ENCODE results near the gene RINL. TPM values are rescaled to one million over a fixed set of nuclear protein-coding genes. Genes with fewer than 3 reads are reported as not detected.
A peak's percentile ranks its signal among the peaks of the same experiment; 100 is the strongest.

Gene RINL
- total RNA-seq, 1 experiment from 2014 or later = 14.5 TPM

DNA sequence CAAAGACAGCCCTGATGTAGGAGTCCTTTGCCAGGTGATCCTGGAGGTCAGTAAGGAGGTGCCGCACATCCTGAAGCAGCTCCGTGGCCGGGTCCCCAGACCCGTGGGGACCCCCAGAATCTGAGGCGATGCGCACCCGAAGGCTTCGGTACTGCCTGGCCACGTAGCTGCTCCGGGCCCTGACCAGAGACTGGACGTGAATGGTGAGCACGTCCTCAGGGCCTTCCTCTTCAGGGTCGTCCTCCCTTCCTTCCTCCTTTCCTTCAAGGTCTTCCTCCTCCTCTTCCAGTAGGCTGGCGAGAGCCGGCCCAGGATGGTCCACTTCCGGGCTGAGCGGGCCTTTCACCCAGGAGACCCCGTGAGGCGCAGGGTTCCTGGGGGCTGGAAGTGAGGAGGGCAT lies 7.5 kb downstream of the RINL start:
- DNase-seq (ENCODE audit: low spot score) (no peak), ATAC-seq (no peak)
- ChIA-PET CTCF (interaction anchor here (0.6 to 2.9 kb wide), 10 partner anchors 17 to 467 kb away, joined by 3 to 17 read pairs (median 4); partner anchors contain the start of genes FAM98C, FBXO17, MRPS12 and NFKBIB), POLR2A (no interaction called here)
- peaks cover 7% of the 10 kb centered on the region for H3K4me1 Mint-ChIP-seq
- no peaks in the 10 kb centered on the region for H3K9me3 Mint-ChIP-seq
- H3K36me3 Mint-ChIP-seq = no peaks in the 10 kb centered on the region
- H3K4me3 Mint-ChIP-seq = peak overlapping the region; percentile 79
- H3K27ac Mint-ChIP-seq = no peak overlapping the region
- peaks cover 21% of the 10 kb centered on the region for H3K27me3 Mint-ChIP-seq (ENCODE audit: low read depth)
- TF ChIP-seq ZNF263 (CRISPR knock-in tag; IDR thresholded peaks at IDR 0.05; ENCODE audit: low read depth) (peak; percentile 66; the same call in 1 of the 2 replicates), ZNF138 (CRISPR knock-in tag; conservative IDR thresholded peaks at IDR 0.05) (no peak)

DNA sequence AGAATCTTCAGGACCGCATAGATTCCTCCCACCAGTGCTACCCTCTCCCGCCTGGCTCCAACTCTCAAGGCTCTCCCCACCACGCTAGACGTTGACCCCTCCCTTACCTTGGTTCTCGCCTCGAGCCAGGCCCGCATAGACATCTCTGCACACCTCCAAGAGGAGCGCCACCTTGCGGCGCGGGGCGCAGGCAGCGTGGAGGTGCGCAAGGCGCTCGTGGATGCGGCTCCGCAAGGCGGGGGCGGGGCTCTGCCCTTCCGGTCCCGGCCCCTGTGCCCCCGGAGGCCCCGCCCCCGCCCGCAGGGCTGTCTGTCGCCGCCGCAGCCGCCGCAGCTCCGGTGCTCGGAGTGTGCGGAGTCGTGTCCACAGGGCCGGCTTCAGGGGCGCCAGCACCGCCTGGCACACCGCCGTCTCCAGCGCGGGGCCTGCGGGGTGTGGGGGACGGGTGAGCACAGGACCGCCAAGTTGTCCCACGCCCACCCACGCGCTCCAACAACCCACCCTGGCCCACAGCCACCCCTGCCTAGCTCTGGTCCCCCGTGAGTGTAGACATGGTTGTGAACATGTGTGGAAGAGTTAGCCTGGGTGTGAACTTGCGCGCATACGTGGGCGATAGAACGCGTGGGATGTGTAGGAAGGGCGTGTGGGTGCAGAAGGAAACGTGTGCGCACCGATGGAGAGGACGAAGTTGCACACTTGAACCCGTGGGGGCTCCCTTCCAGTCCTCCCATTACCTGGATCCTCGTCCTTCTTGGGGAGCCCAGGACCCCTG lies 8.1 kb downstream of the RINL start:
- ATAC-seq = peak; percentile 78
- H3K9me3 Mint-ChIP-seq = no peaks in the 10 kb centered on the region
- DNase-seq (ENCODE audit: low spot score) = peak; percentile 89
- H3K36me3 Mint-ChIP-seq = no peaks in the 10 kb centered on the region
- peaks cover 21% of the 10 kb centered on the region for H3K27me3 Mint-ChIP-seq (ENCODE audit: low read depth)
- H3K27ac Mint-ChIP-seq = no peak overlapping the region
- peak overlapping the region; percentile 79 for H3K4me3 Mint-ChIP-seq
- ChIA-PET POLR2A (interaction anchor here (0.6 to 1.6 kb wide), 4 partner anchors 21 to 251 kb away, joined by 3 to 7 read pairs (median 4); partner anchors contain the start of genes EIF3K, HNRNPL, NFKBIB and SIRT2), CTCF (interaction anchor here (0.6 to 2.9 kb wide), 21 partner anchors 10 to 467 kb away, joined by 3 to 17 read pairs (median 4); partner anchors contain the start of genes CCER2, ECH1, FAM98C and FBXO17)
- peaks cover 7% of the 10 kb centered on the region for H3K4me1 Mint-ChIP-seq
- TF ChIP-seq, protein P1, sequence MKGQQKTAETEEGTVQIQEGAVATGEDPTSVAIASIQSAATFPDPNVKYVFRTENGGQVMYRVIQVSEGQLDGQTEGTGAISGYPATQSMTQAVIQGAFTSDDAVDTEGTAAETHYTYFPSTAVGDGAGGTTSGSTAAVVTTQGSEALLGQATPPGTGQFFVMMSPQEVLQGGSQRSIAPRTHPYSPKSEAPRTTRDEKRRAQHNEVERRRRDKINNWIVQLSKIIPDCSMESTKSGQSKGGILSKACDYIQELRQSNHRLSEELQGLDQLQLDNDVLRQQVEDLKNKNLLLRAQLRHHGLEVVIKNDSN (CRISPR knock-in tag; IDR thresholded peaks at IDR 0.05) = no peak
- no peak for TF ChIP-seq RORB (CRISPR knock-in tag; IDR thresholded peaks at IDR 0.05)
- TF ChIP-seq, protein P2, sequence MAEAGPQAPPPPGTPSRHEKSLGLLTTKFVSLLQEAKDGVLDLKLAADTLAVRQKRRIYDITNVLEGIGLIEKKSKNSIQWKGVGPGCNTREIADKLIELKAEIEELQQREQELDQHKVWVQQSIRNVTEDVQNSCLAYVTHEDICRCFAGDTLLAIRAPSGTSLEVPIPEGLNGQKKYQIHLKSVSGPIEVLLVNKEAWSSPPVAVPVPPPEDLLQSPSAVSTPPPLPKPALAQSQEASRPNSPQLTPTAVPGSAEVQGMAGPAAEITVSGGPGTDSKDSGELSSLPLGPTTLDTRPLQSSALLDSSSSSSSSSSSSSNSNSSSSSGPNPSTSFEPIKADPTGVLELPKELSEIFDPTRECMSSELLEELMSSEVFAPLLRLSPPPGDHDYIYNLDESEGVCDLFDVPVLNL (CRISPR knock-in tag; IDR thresholded peaks at IDR 0.05; ENCODE audit: borderline replicate concordance, low read depth) = no peak
- 0 out of 2 replicates have a peak, but pooled peaks have one; percentile 49 for TF ChIP-seq NFE2L1 (CRISPR knock-in tag; IDR thresholded peaks at IDR 0.05)
- TF ChIP-seq ZNF423 (CRISPR knock-in tag; IDR thresholded peaks at IDR 0.05) = no peak
- TF ChIP-seq ZNF121 (CRISPR knock-in tag; IDR thresholded peaks at IDR 0.05) = 0 out of 2 replicates have a peak, but pooled peaks have one; percentile 28
- no peak for TF ChIP-seq CREB1 (CRISPR knock-in tag; IDR thresholded peaks at IDR 0.05)
- no peak for TF ChIP-seq ZNF317 (CRISPR knock-in tag; IDR thresholded peaks at IDR 0.05; ENCODE audit: borderline replicate concordance, low read depth)
- no peak; the same call in 1 of the 2 replicates for TF ChIP-seq TP53 (CRISPR knock-in tag; IDR thresholded peaks at IDR 0.05)
- TF ChIP-seq, protein P3, sequence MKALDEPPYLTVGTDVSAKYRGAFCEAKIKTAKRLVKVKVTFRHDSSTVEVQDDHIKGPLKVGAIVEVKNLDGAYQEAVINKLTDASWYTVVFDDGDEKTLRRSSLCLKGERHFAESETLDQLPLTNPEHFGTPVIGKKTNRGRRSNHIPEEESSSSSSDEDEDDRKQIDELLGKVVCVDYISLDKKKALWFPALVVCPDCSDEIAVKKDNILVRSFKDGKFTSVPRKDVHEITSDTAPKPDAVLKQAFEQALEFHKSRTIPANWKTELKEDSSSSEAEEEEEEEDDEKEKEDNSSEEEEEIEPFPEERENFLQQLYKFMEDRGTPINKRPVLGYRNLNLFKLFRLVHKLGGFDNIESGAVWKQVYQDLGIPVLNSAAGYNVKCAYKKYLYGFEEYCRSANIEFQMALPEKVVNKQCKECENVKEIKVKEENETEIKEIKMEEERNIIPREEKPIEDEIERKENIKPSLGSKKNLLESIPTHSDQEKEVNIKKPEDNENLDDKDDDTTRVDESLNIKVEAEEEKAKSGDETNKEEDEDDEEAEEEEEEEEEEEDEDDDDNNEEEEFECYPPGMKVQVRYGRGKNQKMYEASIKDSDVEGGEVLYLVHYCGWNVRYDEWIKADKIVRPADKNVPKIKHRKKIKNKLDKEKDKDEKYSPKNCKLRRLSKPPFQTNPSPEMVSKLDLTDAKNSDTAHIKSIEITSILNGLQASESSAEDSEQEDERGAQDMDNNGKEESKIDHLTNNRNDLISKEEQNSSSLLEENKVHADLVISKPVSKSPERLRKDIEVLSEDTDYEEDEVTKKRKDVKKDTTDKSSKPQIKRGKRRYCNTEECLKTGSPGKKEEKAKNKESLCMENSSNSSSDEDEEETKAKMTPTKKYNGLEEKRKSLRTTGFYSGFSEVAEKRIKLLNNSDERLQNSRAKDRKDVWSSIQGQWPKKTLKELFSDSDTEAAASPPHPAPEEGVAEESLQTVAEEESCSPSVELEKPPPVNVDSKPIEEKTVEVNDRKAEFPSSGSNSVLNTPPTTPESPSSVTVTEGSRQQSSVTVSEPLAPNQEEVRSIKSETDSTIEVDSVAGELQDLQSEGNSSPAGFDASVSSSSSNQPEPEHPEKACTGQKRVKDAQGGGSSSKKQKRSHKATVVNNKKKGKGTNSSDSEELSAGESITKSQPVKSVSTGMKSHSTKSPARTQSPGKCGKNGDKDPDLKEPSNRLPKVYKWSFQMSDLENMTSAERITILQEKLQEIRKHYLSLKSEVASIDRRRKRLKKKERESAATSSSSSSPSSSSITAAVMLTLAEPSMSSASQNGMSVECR (CRISPR knock-in tag; IDR thresholded peaks at IDR 0.05; ENCODE audit: borderline replicate concordance) = no peak
- TF ChIP-seq KAT7 (CRISPR knock-in tag; IDR thresholded peaks at IDR 0.05; ENCODE audit: borderline replicate concordance) = no peak
- TF ChIP-seq, protein P4, sequence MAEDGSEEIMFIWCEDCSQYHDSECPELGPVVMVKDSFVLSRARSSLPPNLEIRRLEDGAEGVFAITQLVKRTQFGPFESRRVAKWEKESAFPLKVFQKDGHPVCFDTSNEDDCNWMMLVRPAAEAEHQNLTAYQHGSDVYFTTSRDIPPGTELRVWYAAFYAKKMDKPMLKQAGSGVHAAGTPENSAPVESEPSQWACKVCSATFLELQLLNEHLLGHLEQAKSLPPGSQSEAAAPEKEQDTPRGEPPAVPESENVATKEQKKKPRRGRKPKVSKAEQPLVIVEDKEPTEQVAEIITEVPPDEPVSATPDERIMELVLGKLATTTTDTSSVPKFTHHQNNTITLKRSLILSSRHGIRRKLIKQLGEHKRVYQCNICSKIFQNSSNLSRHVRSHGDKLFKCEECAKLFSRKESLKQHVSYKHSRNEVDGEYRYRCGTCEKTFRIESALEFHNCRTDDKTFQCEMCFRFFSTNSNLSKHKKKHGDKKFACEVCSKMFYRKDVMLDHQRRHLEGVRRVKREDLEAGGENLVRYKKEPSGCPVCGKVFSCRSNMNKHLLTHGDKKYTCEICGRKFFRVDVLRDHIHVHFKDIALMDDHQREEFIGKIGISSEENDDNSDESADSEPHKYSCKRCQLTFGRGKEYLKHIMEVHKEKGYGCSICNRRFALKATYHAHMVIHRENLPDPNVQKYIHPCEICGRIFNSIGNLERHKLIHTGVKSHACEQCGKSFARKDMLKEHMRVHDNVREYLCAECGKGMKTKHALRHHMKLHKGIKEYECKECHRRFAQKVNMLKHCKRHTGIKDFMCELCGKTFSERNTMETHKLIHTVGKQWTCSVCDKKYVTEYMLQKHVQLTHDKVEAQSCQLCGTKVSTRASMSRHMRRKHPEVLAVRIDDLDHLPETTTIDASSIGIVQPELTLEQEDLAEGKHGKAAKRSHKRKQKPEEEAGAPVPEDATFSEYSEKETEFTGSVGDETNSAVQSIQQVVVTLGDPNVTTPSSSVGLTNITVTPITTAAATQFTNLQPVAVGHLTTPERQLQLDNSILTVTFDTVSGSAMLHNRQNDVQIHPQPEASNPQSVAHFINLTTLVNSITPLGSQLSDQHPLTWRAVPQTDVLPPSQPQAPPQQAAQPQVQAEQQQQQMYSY (CRISPR knock-in tag; IDR thresholded peaks at IDR 0.05) = peak; percentile 28; the same call in 1 of the 2 replicates
- TF ChIP-seq, protein P5, sequence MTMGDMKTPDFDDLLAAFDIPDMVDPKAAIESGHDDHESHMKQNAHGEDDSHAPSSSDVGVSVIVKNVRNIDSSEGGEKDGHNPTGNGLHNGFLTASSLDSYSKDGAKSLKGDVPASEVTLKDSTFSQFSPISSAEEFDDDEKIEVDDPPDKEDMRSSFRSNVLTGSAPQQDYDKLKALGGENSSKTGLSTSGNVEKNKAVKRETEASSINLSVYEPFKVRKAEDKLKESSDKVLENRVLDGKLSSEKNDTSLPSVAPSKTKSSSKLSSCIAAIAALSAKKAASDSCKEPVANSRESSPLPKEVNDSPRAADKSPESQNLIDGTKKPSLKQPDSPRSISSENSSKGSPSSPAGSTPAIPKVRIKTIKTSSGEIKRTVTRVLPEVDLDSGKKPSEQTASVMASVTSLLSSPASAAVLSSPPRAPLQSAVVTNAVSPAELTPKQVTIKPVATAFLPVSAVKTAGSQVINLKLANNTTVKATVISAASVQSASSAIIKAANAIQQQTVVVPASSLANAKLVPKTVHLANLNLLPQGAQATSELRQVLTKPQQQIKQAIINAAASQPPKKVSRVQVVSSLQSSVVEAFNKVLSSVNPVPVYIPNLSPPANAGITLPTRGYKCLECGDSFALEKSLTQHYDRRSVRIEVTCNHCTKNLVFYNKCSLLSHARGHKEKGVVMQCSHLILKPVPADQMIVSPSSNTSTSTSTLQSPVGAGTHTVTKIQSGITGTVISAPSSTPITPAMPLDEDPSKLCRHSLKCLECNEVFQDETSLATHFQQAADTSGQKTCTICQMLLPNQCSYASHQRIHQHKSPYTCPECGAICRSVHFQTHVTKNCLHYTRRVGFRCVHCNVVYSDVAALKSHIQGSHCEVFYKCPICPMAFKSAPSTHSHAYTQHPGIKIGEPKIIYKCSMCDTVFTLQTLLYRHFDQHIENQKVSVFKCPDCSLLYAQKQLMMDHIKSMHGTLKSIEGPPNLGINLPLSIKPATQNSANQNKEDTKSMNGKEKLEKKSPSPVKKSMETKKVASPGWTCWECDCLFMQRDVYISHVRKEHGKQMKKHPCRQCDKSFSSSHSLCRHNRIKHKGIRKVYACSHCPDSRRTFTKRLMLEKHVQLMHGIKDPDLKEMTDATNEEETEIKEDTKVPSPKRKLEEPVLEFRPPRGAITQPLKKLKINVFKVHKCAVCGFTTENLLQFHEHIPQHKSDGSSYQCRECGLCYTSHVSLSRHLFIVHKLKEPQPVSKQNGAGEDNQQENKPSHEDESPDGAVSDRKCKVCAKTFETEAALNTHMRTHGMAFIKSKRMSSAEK (CRISPR knock-in tag; IDR thresholded peaks at IDR 0.05; ENCODE audit: borderline replicate concordance) = no peak
- TF ChIP-seq, protein P6, sequence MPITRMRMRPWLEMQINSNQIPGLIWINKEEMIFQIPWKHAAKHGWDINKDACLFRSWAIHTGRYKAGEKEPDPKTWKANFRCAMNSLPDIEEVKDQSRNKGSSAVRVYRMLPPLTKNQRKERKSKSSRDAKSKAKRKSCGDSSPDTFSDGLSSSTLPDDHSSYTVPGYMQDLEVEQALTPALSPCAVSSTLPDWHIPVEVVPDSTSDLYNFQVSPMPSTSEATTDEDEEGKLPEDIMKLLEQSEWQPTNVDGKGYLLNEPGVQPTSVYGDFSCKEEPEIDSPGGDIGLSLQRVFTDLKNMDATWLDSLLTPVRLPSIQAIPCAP (CRISPR knock-in tag; IDR thresholded peaks at IDR 0.05) = 0 out of 2 replicates have a peak, but pooled peaks have one; percentile 22
- no peak for TF ChIP-seq TCF7 (CRISPR knock-in tag; IDR thresholded peaks at IDR 0.05; ENCODE audit: low read depth)

All from WTC11 (cell line).